Natural killer cell (primary cell): ENCODE results near the gene BPIFB4. TPM values are rescaled to one million over a fixed set of nuclear protein-coding genes. Genes with fewer than 3 reads are reported as not detected.

ENCODE experiments used
- ATAC-seq, 3 donors: fragments of 150-1000 bp in 2 of 3; fragments of 200-7000 bp in 1 of 3; cut with Tn5 transposase; 1 replicate in 1 of 3; 2 replicates in 2 of 3; pipeline ENCODE4 v1.10.0; 2021; ENCODE audit warnings: mild to moderate bottlenecking in 2 of 3, moderate library complexity in 2 of 3
- DNase-seq, 2 donors: peaks; one replicate each; pipeline versions ENCODE4 v3.0.0 to v3.0.0-alpha.2; 2013 to 2021; ENCODE audit warnings: mixed read lengths in 1 of 2
- H3K27ac ChIP-seq: one replicate; pipeline ENCODE4 v1.5.1; 2013; ENCODE audit warnings: mild to moderate bottlenecking, low read length
- H3K27me3 ChIP-seq: one replicate; pipeline ENCODE4 v1.6.1; 2013; ENCODE audit warnings: low read length; ENCODE audit not compliant: control insufficient read depth, insufficient read depth
- H3K36me3 ChIP-seq: one replicate; pipeline ENCODE4 v1.6.1; 2013; ENCODE audit warnings: low read length; ENCODE audit not compliant: control insufficient read depth, insufficient read depth
- H3K4me1 ChIP-seq: one replicate; pipeline ENCODE4 v1.6.1; 2013; ENCODE audit warnings: low read length; ENCODE audit not compliant: control insufficient read depth, insufficient read depth
- H3K4me3 ChIP-seq: one replicate; pipeline ENCODE4 v1.5.1; 2013; ENCODE audit warnings: low read length
- H3K9me3 ChIP-seq: one replicate; pipeline ENCODE4 v1.6.1; 2013; ENCODE audit warnings: low read length; ENCODE audit not compliant: control insufficient read depth, insufficient read depth
- H3K27ac Mint-ChIP-seq, 2 donors: one replicate each; pipeline ENCODE4 v1.8.0; 2022; ENCODE audit warnings: mild to moderate bottlenecking in 2 of 2, mixed read lengths in 2 of 2, moderate library complexity in 1 of 2
- H3K27me3 Mint-ChIP-seq, 2 donors: one replicate each; pipeline ENCODE4 v1.8.0; 2022; ENCODE audit warnings: low read depth in 2 of 2, mixed read lengths in 2 of 2
- H3K36me3 Mint-ChIP-seq: one replicate; pipeline ENCODE4 v1.8.0; 2022; ENCODE audit warnings: mixed read lengths
- H3K4me1 Mint-ChIP-seq, 2 donors: one replicate each; pipeline ENCODE4 v1.8.0; 2022; ENCODE audit warnings: mixed read lengths in 2 of 2
- H3K4me3 Mint-ChIP-seq: one replicate; pipeline ENCODE4 v1.8.0; 2022; ENCODE audit warnings: mild to moderate bottlenecking, moderate library complexity, mixed read lengths
- H3K9me3 Mint-ChIP-seq, 2 donors: one replicate each; pipeline ENCODE4 v1.8.0; 2022; ENCODE audit warnings: mixed read lengths in 2 of 2
- CTCF ChIP-seq: fragments of 200-600 bp; IDR thresholded peaks from one replicate; pipeline ENCODE4 v1.8.0; 2022; ENCODE audit warnings: antibody characterized with exemption
- WGBS: methylation state at CpG from one replicate; pipeline ENCODE4 v1.1.7; 2013; ENCODE audit warnings: missing lambda C conversion rate; ENCODE audit not compliant: insufficient coverage; 5-methylcytosine and 5-hydroxymethylcytosine counted together
- intact Hi-C: fragments of 100-400 bp; cut with micrococcal nuclease; formaldehyde crosslinking; loops from one replicate; pipeline ENCODE4 v1.14.2; 2022
- total RNA-seq, 4 donors: library from RNA; stranded (reverse); fragments of 120-200 nt in 1 of 4; gene quantifications; one replicate each; pipeline versions ENCODE4 v1.2.3 to v1.2.4, GENCODE V29; 2013 to 2022

The BPIFB4 gene
- total RNA-seq, result not detected
- total RNA-seq (2013), result not detected

GRCh38 chr20:33079259-33079658 is at the start of gene BPIFB4:
BPIFB4 (plus strand) TSS chr20:33079643; CDS start chr20:33081527, 1,884 bp downstream.
- H3K4me3 ChIP-seq, result no peak within 1 kb of the TSS
- H3K4me1 ChIP-seq, result no peaks in the 10 kb centered on the region
- no peak for TF ChIP-seq CTCF
- DNase-seq (no peak), ATAC-seq (no peak)
- no peak within 1 kb of the TSS for H3K4me3 Mint-ChIP-seq
- no peaks in the 10 kb centered on the region for H3K36me3 Mint-ChIP-seq
- peaks cover 0 to 2% of the 10 kb centered on the region in 2 donors for H3K27me3 Mint-ChIP-seq
- no peak within 1 kb of the TSS for H3K27ac ChIP-seq
- no peak within 1 kb of the TSS for H3K27ac Mint-ChIP-seq
- H3K36me3 ChIP-seq, result no peaks in the 10 kb centered on the region
- H3K27me3 ChIP-seq, result no peaks in the 10 kb centered on the region
- 82% methylated on average over 2 of the region's 2 CpGs for WGBS
- no peaks in the 10 kb centered on the region for H3K9me3 Mint-ChIP-seq
- H3K4me1 Mint-ChIP-seq, result no peaks in the 10 kb centered on the region
- no peaks in the 10 kb centered on the region for H3K9me3 ChIP-seq
- intact Hi-C loops, result no loop called here

GRCh38 chr20:33030076-33030475 is 49.4 kb upstream of the BPIFB4 start:
- Mint-ChIP-seq H3K4me1 (no peaks in the 10 kb centered on the region), H3K36me3 (no peaks in the 10 kb centered on the region), H3K9me3 (no peaks in the 10 kb centered on the region), H3K27ac (no peak overlapping the region), H3K4me3 (no peak overlapping the region), H3K27me3 (no peaks in the 10 kb centered on the region)
- no peak overlapping the region for H3K27ac ChIP-seq
- DNase-seq (no peak), ATAC-seq (no peak)
- no peak overlapping the region for H3K4me3 ChIP-seq
- H3K36me3 ChIP-seq, result no peaks in the 10 kb centered on the region
- intact Hi-C loops, result no loop called here
- H3K9me3 ChIP-seq, result no peaks in the 10 kb centered on the region
- no peaks in the 10 kb centered on the region for H3K4me1 ChIP-seq
- 93% methylated on average over 9 of the region's 9 CpGs for WGBS
- no peaks in the 10 kb centered on the region for H3K27me3 ChIP-seq
- TF ChIP-seq CTCF, result no peak

- intact Hi-C loops, result no loop called here
- H3K27me3 ChIP-seq, result no peaks in the 10 kb centered on the region
- WGBS, result 88% methylated on average over 6 of the region's 6 CpGs
- H3K9me3 Mint-ChIP-seq, result no peaks in the 10 kb centered on the region
- no peaks in the 10 kb centered on the region for H3K9me3 ChIP-seq
- H3K27ac Mint-ChIP-seq, result no peak overlapping the region
- no peak overlapping the region for H3K27ac ChIP-seq
- H3K4me1 Mint-ChIP-seq, result no peaks in the 10 kb centered on the region
- no peaks in the 10 kb centered on the region for H3K4me1 ChIP-seq
- H3K4me3 ChIP-seq, result no peak overlapping the region
- H3K36me3 Mint-ChIP-seq, result no peaks in the 10 kb centered on the region
- no peaks in the 10 kb centered on the region for H3K27me3 Mint-ChIP-seq
- no peak for DNase-seq
- H3K36me3 ChIP-seq, result no peaks in the 10 kb centered on the region
- TF ChIP-seq CTCF, result no peak
- ATAC-seq, result no peak
- no peak overlapping the region for H3K4me3 Mint-ChIP-seq
Measured at GRCh38 chr20:33030569-33030968, 48.9 kb upstream of the BPIFB4 start.

GRCh38 chr20:33031531-33031930 is 47.9 kb upstream of the BPIFB4 start, which contains the start of gene BPIFB6:
BPIFB6 (plus strand) TSS chr20:33031648; CDS start chr20:33031648, 0 bp downstream.
- no peak within 1 kb of the TSS for H3K27ac ChIP-seq
- no peaks in the 10 kb centered on the region for H3K9me3 ChIP-seq
- WGBS, result 94% methylated on average over 9 of the region's 10 CpGs
- no peak within 1 kb of the TSS for H3K4me3 Mint-ChIP-seq
- TF ChIP-seq CTCF, result no peak
- DNase-seq, result no peak
- no peaks in the 10 kb centered on the region for H3K4me1 Mint-ChIP-seq
- no peaks in the 10 kb centered on the region for H3K4me1 ChIP-seq
- no peaks in the 10 kb centered on the region for H3K36me3 Mint-ChIP-seq
- H3K27me3 Mint-ChIP-seq, result no peaks in the 10 kb centered on the region
- H3K27me3 ChIP-seq, result no peaks in the 10 kb centered on the region
- no peaks in the 10 kb centered on the region for H3K36me3 ChIP-seq
- no peak for ATAC-seq
- no peak within 1 kb of the TSS for H3K4me3 ChIP-seq
- H3K9me3 Mint-ChIP-seq, result no peaks in the 10 kb centered on the region
- intact Hi-C loops, result no loop called here
- no peak within 1 kb of the TSS for H3K27ac Mint-ChIP-seq
